HEK293 (cell line): ENCODE measurements around the gene MIA2.

Experiments used
- CTCF ChIA-PET: fragments of 350-600 bp; formaldehyde crosslinking; extraction: SDS; loops from one replicate; lab custom pipeline; 2021; ENCODE audit warnings: antibody characterized with exemption; lab: Yijun Ruan, JAX
- POLR2A ChIA-PET: fragments of 300-600 bp; formaldehyde crosslinking; extraction: SDS; loops from one replicate; lab custom pipeline; 2020; ENCODE audit warnings: antibody characterized with exemption, inconsistent platforms; lab: Yijun Ruan, JAX
- H3K27ac ChIP-seq: fragments of 200-500 bp; sonication (Bioruptor generic); 2 replicates; pipeline ENCODE4 v1.5.1; 2014; ENCODE audit warnings: low read depth, low read length, control low read depth, inconsistent platforms; ENCODE audit errors: extremely low read depth
- H3K36me3 ChIP-seq, 2 experiments: fragments of 200-500 bp in 1 of 2; sonication (Bioruptor generic) in 1 of 2; 1 replicate in 1 of 2; 2 replicates in 1 of 2; pipeline ENCODE4 v1.5.1; 2014 to 2017; ENCODE audit warnings: inconsistent platforms in 2 of 2, low read length in 2 of 2; ENCODE audit not compliant: control insufficient read depth in 2 of 2, insufficient read depth in 1 of 2
- H3K4me1 ChIP-seq: fragments of 200-500 bp; sonication (Bioruptor generic); 2 replicates; pipeline ENCODE4 v1.5.1; 2014; ENCODE audit warnings: mild to moderate bottlenecking, low read length, inconsistent platforms; ENCODE audit not compliant: control insufficient read depth, insufficient read depth
- H3K4me3 ChIP-seq: 2 replicates; pipeline ENCODE4 v1.5.1; 2011; ENCODE audit warnings: low read depth, mild to moderate bottlenecking, control low read depth, low read length, moderate library complexity
- H3K9me3 ChIP-seq: fragments of 200-500 bp; sonication (Bioruptor generic); 2 replicates; pipeline ENCODE4 v1.5.1; 2014; ENCODE audit warnings: low read depth, low read length, inconsistent platforms; ENCODE audit not compliant: control insufficient read depth, insufficient read depth
- FEZF1 ChIP-seq: fragments of 450-650 bp; formaldehyde crosslinking; IDR thresholded peaks from 2 replicates; pipeline ENCODE4 v1.5.1; 2016; ENCODE audit warnings: missing biosample characterization, missing genetic modification characterization
- HOXC10 ChIP-seq: sonication (generic); formaldehyde crosslinking; IDR thresholded peaks from 2 replicates; pipeline ENCODE4 v1.8.1; 2023; ENCODE audit warnings: mild to moderate bottlenecking, missing genetic modification reagents
- OSR2 ChIP-seq: fragments of 450-650 bp; formaldehyde crosslinking; IDR thresholded peaks from 2 replicates; pipeline ENCODE4 v1.5.1; 2016; ENCODE audit warnings: missing biosample characterization, missing genetic modification characterization
- TCF7L2 ChIP-seq: IDR thresholded peaks from 2 replicates; pipeline ENCODE4 v1.6.1; 2011; ENCODE audit warnings: low read depth, mild to moderate bottlenecking, inconsistent platforms, low read length, moderate library complexity, borderline replicate concordance
- WT1 ChIP-seq: fragments of 450-650 bp; formaldehyde crosslinking; IDR thresholded peaks from 2 replicates; pipeline ENCODE4 v1.5.1; 2016; ENCODE audit warnings: missing biosample characterization, missing genetic modification characterization
- ZFP37 ChIP-seq: fragments of 450-650 bp; formaldehyde crosslinking; IDR thresholded peaks from 2 replicates; pipeline ENCODE4 v1.5.1; 2016; ENCODE audit warnings: missing biosample characterization, missing genetic modification characterization
- ZNF155 ChIP-seq: fragments of 450-650 bp; formaldehyde crosslinking; IDR thresholded peaks from 2 replicates; pipeline ENCODE4 v1.5.1; 2016; ENCODE audit warnings: missing biosample characterization, missing genetic modification characterization
- ZNF175 ChIP-seq: fragments of 450-650 bp; formaldehyde crosslinking; IDR thresholded peaks from 2 replicates; pipeline ENCODE4 v1.5.1; 2016; ENCODE audit warnings: missing biosample characterization, missing genetic modification characterization
- ZNF2 ChIP-seq: fragments of 450-650 bp; formaldehyde crosslinking; IDR thresholded peaks from 2 replicates; pipeline ENCODE4 v1.5.1; 2016; ENCODE audit warnings: missing biosample characterization, missing genetic modification characterization
- ZNF221 ChIP-seq: fragments of 450-650 bp; formaldehyde crosslinking; IDR thresholded peaks from 2 replicates; pipeline ENCODE4 v1.5.1; 2017; ENCODE audit warnings: missing biosample characterization, missing genetic modification characterization, borderline replicate concordance
- ZNF274 ChIP-seq, 2 experiments: fragments of 200-500 bp in 1 of 2; fragments of 450-650 bp in 1 of 2; sonication (Bioruptor generic) in 1 of 2; formaldehyde crosslinking in 1 of 2; IDR thresholded peaks; 2 replicates each; pipeline versions ENCODE4 v1.5.1 to v1.6.1; 2014 to 2016; ENCODE audit warnings: borderline replicate concordance in 1 of 2, inconsistent platforms in 1 of 2, low read length in 1 of 2, missing biosample characterization in 1 of 2, missing genetic modification characterization in 1 of 2
- ZNF350 ChIP-seq: fragments of 450-650 bp; formaldehyde crosslinking; IDR thresholded peaks from 2 replicates; pipeline ENCODE4 v1.5.0; 2017; ENCODE audit warnings: missing biosample characterization, mild to moderate bottlenecking, missing genetic modification characterization
- ZNF561 ChIP-seq: fragments of 450-650 bp; IDR thresholded peaks from 2 replicates; pipeline ENCODE4 v1.5.1; 2018; ENCODE audit warnings: missing biosample characterization, missing genetic modification characterization, borderline replicate concordance
- ZNF571 ChIP-seq: fragments of 450-650 bp; formaldehyde crosslinking; IDR thresholded peaks from 2 replicates; pipeline ENCODE4 v1.5.0; 2017; ENCODE audit warnings: missing biosample characterization, missing genetic modification characterization
- ZNF670 ChIP-seq: fragments of 450-650 bp; formaldehyde crosslinking; IDR thresholded peaks from 2 replicates; pipeline ENCODE4 v1.5.1; 2016; ENCODE audit warnings: missing biosample characterization, missing genetic modification characterization, low read depth
- ZNF747 ChIP-seq: fragments of 450-650 bp; formaldehyde crosslinking; IDR thresholded peaks from 2 replicates; pipeline ENCODE4 v1.5.1; 2016; ENCODE audit warnings: missing biosample characterization, missing genetic modification characterization
- ZNF776 ChIP-seq: fragments of 450-650 bp; formaldehyde crosslinking; IDR thresholded peaks from 2 replicates; pipeline ENCODE4 v1.5.0; 2017; ENCODE audit warnings: missing biosample characterization, missing genetic modification characterization, borderline replicate concordance
- TF ChIP-seq, protein P1 (sequence below): fragments of 450-650 bp; formaldehyde crosslinking; optimal IDR thresholded peaks from 2 replicates; pipeline ENCODE3; 2016; ENCODE audit warnings: missing biosample characterization, mild to moderate bottlenecking, missing genetic modification characterization
- TF ChIP-seq, protein P2 (sequence below): fragments of 450-650 bp; formaldehyde crosslinking; IDR thresholded peaks from 2 replicates; pipeline ENCODE4 v1.5.1; 2016; ENCODE audit warnings: missing biosample characterization, missing genetic modification characterization
- TF ChIP-seq, protein P3 (sequence below): fragments of 450-650 bp; formaldehyde crosslinking; IDR thresholded peaks from 2 replicates; pipeline ENCODE4 v1.5.1; 2016; ENCODE audit warnings: missing biosample characterization, missing genetic modification characterization

Gene MIA2

DNA sequence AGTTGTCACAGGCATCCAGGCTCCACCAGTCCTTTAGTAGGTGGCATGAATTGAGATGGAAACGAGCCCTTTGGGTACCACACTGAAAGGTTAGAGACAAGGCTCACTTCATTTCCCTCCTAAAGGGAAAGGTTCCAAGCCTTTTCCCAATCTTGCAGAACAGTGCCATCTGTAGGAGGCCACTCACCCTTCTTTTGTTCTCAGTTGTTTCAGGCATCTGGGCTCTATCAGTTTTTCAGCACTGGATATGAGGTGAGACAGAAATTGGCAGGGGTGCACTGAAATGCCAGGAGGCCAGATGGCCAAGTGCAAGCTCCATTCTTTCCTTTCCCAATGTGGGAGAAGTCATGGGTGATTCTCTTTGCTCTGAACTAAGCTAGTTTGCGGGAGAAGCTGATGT lies 183.3 kb downstream of the MIA2 start:
- Histone ChIP-seq H3K36me3 (no peaks in the 10 kb centered on the region), H3K4me1 (no peaks in the 10 kb centered on the region), H3K9me3 (no peaks in the 10 kb centered on the region; the same call in none of the 2 replicates), H3K27ac (no peak overlapping the region), H3K4me3 (no peak overlapping the region)
- ChIA-PET CTCF (interaction anchor here (1.2 kb wide), 1 partner anchor 10 kb away, joined by 3 read pairs; no protein-coding TSS in a partner anchor), POLR2A (no interaction called here)
- no peak for TF ChIP-seq FEZF1
- TF ChIP-seq ZNF350 = no peak
- no peak for TF ChIP-seq ZNF2 (tag by site-specific recombination)
- TF ChIP-seq ZNF155 (tag by site-specific recombination) = no peak
- TF ChIP-seq TCF7L2 = no peak
- no peak for TF ChIP-seq ZFP37 (tag by site-specific recombination)
- TF ChIP-seq ZNF670 = no peak
- TF ChIP-seq ZNF561 (tag by site-specific recombination) = no peak
- TF ChIP-seq ZNF776 (tag by site-specific recombination) = no peak

DNA sequence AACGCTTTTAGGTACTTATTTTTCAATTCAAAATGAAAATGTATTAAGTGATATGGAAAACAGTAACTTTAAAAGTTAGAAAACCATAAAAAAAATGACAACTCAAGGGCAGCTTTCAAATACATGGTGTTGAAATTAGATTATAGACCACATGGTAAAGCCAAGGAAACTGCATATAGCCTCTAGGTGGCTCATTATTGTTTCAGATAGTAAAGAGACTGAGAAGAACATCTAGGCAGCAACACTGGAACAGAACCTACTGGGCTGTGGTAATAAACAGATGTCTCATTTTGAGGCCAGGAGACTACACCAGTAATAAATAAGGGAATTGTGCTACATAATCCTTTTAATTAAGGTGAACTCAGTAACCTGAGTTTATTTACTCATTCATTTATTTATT lies 185.6 kb downstream of the MIA2 start:
- ChIA-PET CTCF (no interaction called here), POLR2A (no interaction called here)
- TF ChIP-seq OSR2 (tag by site-specific recombination) (no peak), HOXC10 (CRISPR knock-in tag) (no peak), ZNF175 (tag by site-specific recombination) (no peak), ZNF221 (tag by site-specific recombination) (no peak), ZNF274 (IDR thresholded peaks at IDR 0.05; ENCODE audit: low read length) (no peak), ZNF274 (tag by site-specific recombination; IDR thresholded peaks at IDR 0.05; ENCODE audit: borderline replicate concordance) (no peak), ZNF747 (no peak), ZNF571 (no peak)
- TF ChIP-seq, protein P1, sequence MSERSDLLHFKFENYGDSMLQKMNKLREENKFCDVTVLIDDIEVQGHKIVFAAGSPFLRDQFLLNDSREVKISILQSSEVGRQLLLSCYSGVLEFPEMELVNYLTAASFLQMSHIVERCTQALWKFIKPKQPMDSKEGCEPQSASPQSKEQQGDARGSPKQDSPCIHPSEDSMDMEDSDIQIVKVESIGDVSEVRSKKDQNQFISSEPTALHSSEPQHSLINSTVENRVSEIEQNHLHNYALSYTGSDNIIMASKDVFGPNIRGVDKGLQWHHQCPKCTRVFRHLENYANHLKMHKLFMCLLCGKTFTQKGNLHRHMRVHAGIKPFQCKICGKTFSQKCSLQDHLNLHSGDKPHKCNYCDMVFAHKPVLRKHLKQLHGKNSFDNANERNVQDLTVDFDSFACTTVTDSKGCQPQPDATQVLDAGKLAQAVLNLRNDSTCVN = no peak
- TF ChIP-seq, protein P2, sequence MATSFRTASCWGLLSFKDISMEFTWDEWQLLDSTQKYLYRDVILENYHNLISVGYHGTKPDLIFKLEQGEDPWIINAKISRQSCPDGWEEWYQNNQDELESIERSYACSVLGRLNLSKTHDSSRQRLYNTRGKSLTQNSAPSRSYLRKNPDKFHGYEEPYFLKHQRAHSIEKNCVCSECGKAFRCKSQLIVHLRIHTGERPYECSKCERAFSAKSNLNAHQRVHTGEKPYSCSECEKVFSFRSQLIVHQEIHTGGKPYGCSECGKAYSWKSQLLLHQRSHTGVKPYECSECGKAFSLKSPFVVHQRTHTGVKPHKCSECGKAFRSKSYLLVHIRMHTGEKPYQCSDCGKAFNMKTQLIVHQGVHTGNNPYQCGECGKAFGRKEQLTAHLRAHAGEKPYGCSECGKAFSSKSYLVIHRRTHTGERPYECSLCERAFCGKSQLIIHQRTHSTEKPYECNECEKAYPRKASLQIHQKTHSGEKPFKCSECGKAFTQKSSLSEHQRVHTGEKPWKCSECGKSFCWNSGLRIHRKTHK (tag by site-specific recombination) = no peak
- TF ChIP-seq, protein P3, sequence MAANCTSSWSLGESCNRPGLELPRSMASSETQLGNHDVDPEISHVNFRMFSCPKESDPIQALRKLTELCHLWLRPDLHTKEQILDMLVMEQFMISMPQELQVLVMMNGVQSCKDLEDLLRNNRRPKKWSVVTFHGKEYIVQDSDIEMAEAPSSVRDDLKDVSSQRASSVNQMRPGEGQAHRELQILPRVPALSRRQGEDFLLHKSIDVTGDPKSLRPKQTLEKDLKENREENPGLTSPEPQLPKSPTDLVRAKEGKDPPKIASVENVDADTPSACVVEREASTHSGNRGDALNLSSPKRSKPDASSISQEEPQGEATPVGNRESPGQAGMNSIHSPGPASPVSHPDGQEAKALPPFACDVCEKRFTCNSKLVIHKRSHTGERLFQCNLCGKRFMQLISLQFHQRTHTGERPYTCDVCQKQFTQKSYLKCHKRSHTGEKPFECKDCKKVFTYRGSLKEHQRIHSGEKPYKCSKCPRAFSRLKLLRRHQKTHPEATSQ (tag by site-specific recombination) = no peak
- no peaks in the 10 kb centered on the region for H3K4me1 ChIP-seq
- H3K4me3 ChIP-seq = no peak overlapping the region
- no peaks in the 10 kb centered on the region; the same call in none of the 2 replicates for H3K9me3 ChIP-seq
- H3K27ac ChIP-seq = no peak overlapping the region
- H3K36me3 ChIP-seq = no peaks in the 10 kb centered on the region

DNA sequence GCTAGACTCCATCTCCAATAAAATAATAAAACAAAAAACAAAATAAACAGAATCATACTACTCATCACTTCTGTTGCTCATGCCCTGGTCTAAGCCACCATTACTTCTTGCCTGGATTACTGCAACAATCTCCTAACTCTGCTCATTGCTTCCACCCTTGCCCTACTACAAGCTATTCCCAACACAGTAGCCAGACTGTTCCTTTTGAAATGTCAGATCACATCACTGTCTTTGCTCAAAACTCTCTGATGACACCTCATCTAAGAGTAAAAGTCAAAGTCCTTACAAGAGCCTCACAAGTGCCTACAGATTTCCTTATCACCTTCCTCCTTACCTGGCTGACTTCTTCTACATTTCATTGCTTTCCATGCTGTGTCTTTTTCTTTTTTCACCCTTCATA lies 188.5 kb downstream of the MIA2 start:
- no peak for TF ChIP-seq WT1 (tag by site-specific recombination)
- TF ChIP-seq, protein P3 (tag by site-specific recombination) = no peak
- H3K36me3 ChIP-seq = no peaks in the 10 kb centered on the region
- H3K4me1 ChIP-seq = peaks cover 6% of the 10 kb centered on the region; the same call in 1 of the 2 replicates
- no peak overlapping the region for H3K27ac ChIP-seq
- no peak overlapping the region for H3K4me3 ChIP-seq
- H3K9me3 ChIP-seq = no peaks in the 10 kb centered on the region
- CTCF ChIA-PET = no interaction called here
- POLR2A ChIA-PET = no interaction called here
